Transverse colon (tissue), 4 donors: ENCODE data around the gene GHRHR. TPM values are rescaled to one million over a fixed set of nuclear protein-coding genes. Genes with fewer than 3 reads are reported as not detected.

ENCODE experiments used
- DNase-seq: peaks from one replicate; pipeline ENCODE4 v3.0.0-alpha.2; 2019
- H3K27ac ChIP-seq, 4 donors: fragments of 200-600 bp; sonication (generic); 2 replicates each; pipeline ENCODE4 v1.5.1; 2016 to 2018; ENCODE audit warnings: inconsistent platforms in 4 of 4
- H3K27me3 ChIP-seq: fragments of 200-600 bp; sonication (generic); 2 replicates; pipeline ENCODE4 v1.5.1; 2017; ENCODE audit warnings: inconsistent platforms
- H3K36me3 ChIP-seq, 4 donors: fragments of 200-600 bp; sonication (generic); 2 replicates each; pipeline ENCODE4 v1.5.1; 2017 to 2019; ENCODE audit warnings: inconsistent platforms in 4 of 4
- H3K4me1 ChIP-seq, 4 donors: fragments of 200-600 bp; sonication (generic); 2 replicates each; pipeline ENCODE4 v1.5.1; 2017 to 2020; ENCODE audit warnings: inconsistent platforms in 4 of 4
- H3K4me3 ChIP-seq, 4 donors: fragments of 200-600 bp; sonication (generic); 1 replicate in 1 of 4; 2 replicates in 3 of 4; pipeline versions ENCODE4 v1.5.1 to v1.6.1; 2017 to 2019; ENCODE audit warnings: inconsistent platforms in 4 of 4
- H3K9me3 ChIP-seq, 2 donors: fragments of 200-600 bp; sonication (generic); 2 replicates each; pipeline ENCODE4 v1.5.1; 2017 to 2019; ENCODE audit warnings: inconsistent platforms in 2 of 2
- CTCF ChIP-seq, 5 experiments: fragments of 200-600 bp in 3 of 5; fragments of 450-650 bp in 2 of 5; sonication (generic) in 3 of 5; IDR thresholded peaks; 1 replicate in 2 of 5; 2 replicates in 3 of 5; pipeline ENCODE4 v1.5.1; 2016 to 2017; ENCODE audit warnings: antibody characterized with exemption in 5 of 5, inconsistent platforms in 3 of 5, mild to moderate bottlenecking in 2 of 5, moderate library complexity in 1 of 5
- EP300 ChIP-seq: sonication (generic); formaldehyde crosslinking; IDR thresholded peaks from one replicate; pipeline ENCODE4 v1.6.1; 2017; ENCODE audit warnings: antibody characterized with exemption, low read depth
- POLR2A ChIP-seq: fragments of 450-650 bp; IDR thresholded peaks from one replicate; pipeline ENCODE4 v1.6.1; 2016; ENCODE audit warnings: antibody characterized with exemption, mild to moderate bottlenecking, moderate library complexity
- POLR2AphosphoS5 ChIP-seq, 3 donors: sonication (generic); formaldehyde crosslinking; IDR thresholded peaks; one replicate each; pipeline ENCODE4 v1.6.1; 2016; ENCODE audit warnings: antibody characterized with exemption in 3 of 3
- WGBS, 2 donors: methylation state at CpG; one replicate each; pipeline ENCODE4 v1.1.5; 2018; ENCODE audit warnings: low coverage in 1 of 2; 5-methylcytosine and 5-hydroxymethylcytosine counted together
- in situ Hi-C, 4 donors: fragments of 200-750 bp; cut with MboI; loops; one replicate each; pipeline versions ENCODE4 v1.15.0 to v1.15.1; 2017; ENCODE audit warnings: low sequenced_read_pairs in 3 of 4, low pct_ligation_motif_present in 1 of 4, low pct_unique_long_range_greater_than_20kb in 1 of 4
- intact Hi-C: fragments of 100-400 bp; cut with DNase I; formaldehyde crosslinking; loops from one replicate; pipeline ENCODE4 v1.15.1; 2023; ENCODE audit warnings: low total_unique reads
- total RNA-seq, 4 donors: library from RNA; depleted of rRNA; stranded (reverse); fragments of >200 nt; gene quantifications; one replicate each; pipeline ENCODE4 v1.1.0, GENCODE V29; 2016

GHRHR gene
- total RNA-seq, 4 donors from 2014 or later, result not detected

DNA sequence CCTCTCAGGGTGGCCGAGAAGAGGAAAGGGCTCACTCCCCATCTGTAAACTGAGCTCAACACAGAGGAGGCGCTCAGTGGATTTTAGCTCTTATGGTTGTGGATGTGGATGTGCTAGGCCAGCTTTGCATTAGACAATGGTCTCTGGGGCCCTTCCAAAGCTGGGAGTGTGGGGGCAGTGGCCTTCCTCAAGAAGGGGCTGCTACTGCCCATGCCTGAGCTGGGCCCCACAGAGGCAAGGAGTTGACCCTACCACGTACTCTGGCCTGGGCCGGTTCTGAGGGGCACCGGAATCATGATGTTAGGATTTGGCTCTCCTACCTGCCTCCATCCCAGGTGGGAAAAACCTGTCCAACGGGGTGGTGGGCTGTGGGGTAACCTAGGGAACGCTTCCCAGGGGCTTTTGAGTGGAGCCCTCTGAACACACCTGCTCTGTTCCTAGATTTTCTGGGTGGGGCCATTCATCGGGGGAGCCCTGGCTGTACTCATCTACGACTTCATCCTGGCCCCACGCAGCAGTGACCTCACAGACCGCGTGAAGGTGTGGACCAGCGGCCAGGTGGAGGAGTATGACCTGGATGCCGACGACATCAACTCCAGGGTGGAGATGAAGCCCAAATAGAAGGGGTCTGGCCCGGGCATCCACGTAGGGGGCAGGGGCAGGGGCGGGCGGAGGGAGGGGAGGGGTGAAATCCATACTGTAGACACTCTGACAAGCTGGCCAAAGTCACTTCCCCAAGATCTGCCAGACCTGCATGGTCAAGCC, 40.6 kb upstream of the GHRHR start:
- TF ChIP-seq POLR2AphosphoS5 (IDR thresholded peaks at IDR 0.05), result no peak
- no peak for TF ChIP-seq POLR2A
- TF ChIP-seq EP300, result no peak
- TF ChIP-seq CTCF (IDR thresholded peaks at IDR 0.05), result no peak
- intact Hi-C loops (no loop called here), in situ Hi-C loops (no loop called here)
- Histone ChIP-seq H3K4me3 (no peak overlapping the region), H3K4me1 (peaks cover 4 to 20% (median 12%) of the 10 kb centered on the region in 4 donors), H3K27ac (no peak overlapping the region), H3K9me3 (peaks cover 0 to 3% of the 10 kb centered on the region in 2 donors), H3K27me3 (no peaks in the 10 kb centered on the region), H3K36me3 (no peaks in the 10 kb centered on the region)
- 91% methylated on average over 18 of the region's 19 CpGs; no CpG with 5 or more reads in 1 of the 2 donors for WGBS, 2 donors
- peak; percentile 6 for DNase-seq

DNA sequence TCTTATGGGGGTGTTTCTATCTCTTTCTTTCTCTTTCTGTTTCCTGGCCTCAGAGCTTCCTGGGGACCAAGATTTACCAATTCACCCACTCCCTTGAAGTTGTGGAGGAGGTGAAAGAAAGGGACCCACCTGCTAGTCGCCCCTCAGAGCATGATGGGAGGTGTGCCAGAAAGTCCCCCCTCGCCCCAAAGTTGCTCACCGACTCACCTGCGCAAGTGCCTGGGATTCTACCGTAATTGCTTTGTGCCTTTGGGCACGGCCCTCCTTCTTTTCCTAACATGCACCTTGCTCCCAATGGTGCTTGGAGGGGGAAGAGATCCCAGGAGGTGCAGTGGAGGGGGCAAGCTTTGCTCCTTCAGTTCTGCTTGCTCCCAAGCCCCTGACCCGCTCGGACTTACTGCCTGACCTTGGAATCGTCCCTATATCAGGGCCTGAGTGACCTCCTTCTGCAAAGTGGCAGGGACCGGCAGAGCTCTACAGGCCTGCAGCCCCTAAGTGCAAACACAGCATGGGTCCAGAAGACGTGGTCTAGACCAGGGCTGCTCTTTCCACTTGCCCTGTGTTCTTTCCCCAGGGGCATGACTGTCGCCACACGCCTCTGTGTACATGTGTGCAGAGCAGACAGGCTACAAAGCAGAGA, 39.9 kb upstream of the GHRHR start:
- H3K9me3 ChIP-seq, result peaks cover 0 to 3% of the 10 kb centered on the region in 2 donors
- intact Hi-C loops (no loop called here), in situ Hi-C loops (no loop called here)
- no peak overlapping the region for H3K27ac ChIP-seq
- 86% methylated on average over 13 of the region's 13 CpGs; no CpG with 5 or more reads in 1 of the 2 donors for WGBS, 2 donors
- TF ChIP-seq POLR2AphosphoS5 (IDR thresholded peaks at IDR 0.05) (no peak), POLR2A (no peak), CTCF (IDR thresholded peaks at IDR 0.05) (no peak), EP300 (no peak)
- DNase-seq, result peak; percentile 3
- no peak overlapping the region for H3K4me3 ChIP-seq
- H3K36me3 ChIP-seq, result no peaks in the 10 kb centered on the region
- H3K27me3 ChIP-seq, result no peaks in the 10 kb centered on the region
- H3K4me1 ChIP-seq, result peaks cover 4 to 20% (median 12%) of the 10 kb centered on the region in 4 donors

GRCh38 chr7:30924624-30925023, 39.1 kb upstream of the GHRHR start:
- Histone ChIP-seq H3K36me3 (no peaks in the 10 kb centered on the region), H3K9me3 (peaks cover 0 to 3% of the 10 kb centered on the region in 2 donors), H3K27ac (no peak overlapping the region), H3K27me3 (no peaks in the 10 kb centered on the region), H3K4me3 (no peak overlapping the region), H3K4me1 (peaks cover 4 to 20% (median 12%) of the 10 kb centered on the region in 4 donors)
- intact Hi-C loops (no loop called here), in situ Hi-C loops (no loop called here)
- peak; percentile 4 for DNase-seq
- no peak for TF ChIP-seq CTCF (IDR thresholded peaks at IDR 0.05)
- TF ChIP-seq POLR2AphosphoS5 (IDR thresholded peaks at IDR 0.05), result no peak
- TF ChIP-seq EP300, result no peak

DNA sequence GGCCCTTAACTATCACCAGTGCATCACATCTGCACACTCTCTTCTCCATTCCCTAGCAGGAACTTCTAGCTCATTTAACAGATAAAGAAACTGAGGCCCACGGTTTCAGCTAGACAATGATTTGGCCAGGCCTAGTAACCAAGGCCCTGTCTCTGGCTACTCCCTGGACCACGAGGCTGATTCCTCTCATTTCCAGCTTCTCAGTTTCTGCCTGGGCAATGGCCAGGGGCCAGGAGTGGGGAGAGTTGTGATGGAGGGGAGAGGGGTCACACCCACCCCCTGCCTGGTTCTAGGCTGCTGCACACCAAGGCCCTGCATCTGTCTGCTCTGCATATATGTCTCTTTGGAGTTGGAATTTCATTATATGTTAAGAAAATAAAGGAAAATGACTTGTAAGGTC, 38.6 kb upstream of the GHRHR start:
- intact Hi-C loops, result no loop called here
- DNase-seq, result no peak
- Histone ChIP-seq H3K4me3 (no peak overlapping the region), H3K4me1 (peaks cover 4 to 17% (median 9%) of the 10 kb centered on the region in 4 donors), H3K9me3 (peaks cover 0 to 3% of the 10 kb centered on the region in 2 donors), H3K27ac (no peak overlapping the region), H3K36me3 (no peaks in the 10 kb centered on the region), H3K27me3 (no peaks in the 10 kb centered on the region)
- 68 to 100% methylated on average over 1 to 2 of the region's 2 CpGs for WGBS, 2 donors
- TF ChIP-seq CTCF (IDR thresholded peaks at IDR 0.05) (no peak), POLR2A (no peak), POLR2AphosphoS5 (IDR thresholded peaks at IDR 0.05) (no peak), EP300 (no peak)
- in situ Hi-C loops, result no loop called here
